Measurements from ENCODE around the gene SHOX. TPM values are rescaled to one million over a fixed set of nuclear protein-coding genes. Genes with fewer than 3 reads are reported as not detected.

The SHOX gene
- total RNA-seq, 1 experiment from 2014 or later = not detected

- H2AFZ ChIP-seq = no peak overlapping the region
- BruUV-seq (replicated peaks) = no TSS peak
- no peak for DNase-seq
- H3F3A ChIP-seq (ENCODE audit: insufficient read depth, low read depth) = no peaks in the 10 kb centered on the region
- no peaks in the 10 kb centered on the region for H4K20me1 ChIP-seq (ENCODE audit: insufficient read depth)
- H3K79me2 ChIP-seq (ENCODE audit: low read depth) = no peaks in the 10 kb centered on the region
- no peak for TF ChIP-seq EZH2 (IDR thresholded peaks at IDR 0.05; ENCODE audit: low read depth)
- TF ChIP-seq, protein P1, sequence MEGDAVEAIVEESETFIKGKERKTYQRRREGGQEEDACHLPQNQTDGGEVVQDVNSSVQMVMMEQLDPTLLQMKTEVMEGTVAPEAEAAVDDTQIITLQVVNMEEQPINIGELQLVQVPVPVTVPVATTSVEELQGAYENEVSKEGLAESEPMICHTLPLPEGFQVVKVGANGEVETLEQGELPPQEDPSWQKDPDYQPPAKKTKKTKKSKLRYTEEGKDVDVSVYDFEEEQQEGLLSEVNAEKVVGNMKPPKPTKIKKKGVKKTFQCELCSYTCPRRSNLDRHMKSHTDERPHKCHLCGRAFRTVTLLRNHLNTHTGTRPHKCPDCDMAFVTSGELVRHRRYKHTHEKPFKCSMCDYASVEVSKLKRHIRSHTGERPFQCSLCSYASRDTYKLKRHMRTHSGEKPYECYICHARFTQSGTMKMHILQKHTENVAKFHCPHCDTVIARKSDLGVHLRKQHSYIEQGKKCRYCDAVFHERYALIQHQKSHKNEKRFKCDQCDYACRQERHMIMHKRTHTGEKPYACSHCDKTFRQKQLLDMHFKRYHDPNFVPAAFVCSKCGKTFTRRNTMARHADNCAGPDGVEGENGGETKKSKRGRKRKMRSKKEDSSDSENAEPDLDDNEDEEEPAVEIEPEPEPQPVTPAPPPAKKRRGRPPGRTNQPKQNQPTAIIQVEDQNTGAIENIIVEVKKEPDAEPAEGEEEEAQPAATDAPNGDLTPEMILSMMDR (conservative IDR thresholded peaks at IDR 0.05) = no peak
- H3K9me2 ChIP-seq (ENCODE audit: insufficient read depth) = no peaks in the 10 kb centered on the region
- H3K4me1 ChIP-seq (replicated peaks; ENCODE audit: insufficient read depth) = no peaks in the 10 kb centered on the region
- no peaks in the 10 kb centered on the region for H3K9me3 ChIP-seq (ENCODE audit: insufficient read depth, low read depth)
- H3K4me2 ChIP-seq = no peak overlapping the region
- POLR2A ChIA-PET (ENCODE audit: unreplicated experiment) = no interaction called here
- H3K27me3 ChIP-seq (ENCODE audit: insufficient read depth, low read depth) = peaks cover 4% of the 10 kb centered on the region
- CTCF ChIA-PET = no interaction called here
- H3K4me3 ChIP-seq = no peak overlapping the region
- intact Hi-C loops (cut with micrococcal nuclease; ENCODE audit: unreplicated experiment) = no loop called here
- no peaks in the 10 kb centered on the region for H3K36me3 ChIP-seq (ENCODE audit: low read depth)
- no peak overlapping the region for H3K27ac ChIP-seq
Measured at GRCh38 chrX:646796-647195, 16.2 kb downstream of the SHOX start.

DNA sequence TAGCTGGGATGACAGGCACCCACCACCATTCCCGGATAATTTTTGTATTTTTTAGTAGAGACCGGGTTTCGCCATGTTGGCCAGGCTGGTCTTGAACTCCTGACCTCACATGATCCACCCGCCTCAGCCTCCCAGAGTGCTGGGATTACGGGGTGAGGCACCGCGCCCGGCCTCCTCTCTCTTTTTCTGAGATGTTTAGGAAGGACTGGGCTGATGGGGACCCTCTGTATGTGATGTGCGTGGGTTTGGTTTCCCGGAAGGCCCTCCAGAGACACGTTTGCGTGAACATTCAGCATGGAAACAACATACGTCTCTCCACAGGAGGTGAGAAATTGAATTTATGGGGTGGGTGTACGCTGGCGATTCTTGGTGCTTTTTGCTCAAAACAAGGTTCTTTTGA lies 18.6 kb downstream of the SHOX start:
- POLR2A ChIA-PET (ENCODE audit: unreplicated experiment) = no interaction called here
- H4K20me1 ChIP-seq (ENCODE audit: insufficient read depth) = no peaks in the 10 kb centered on the region
- no peak overlapping the region for H3K27ac ChIP-seq
- peaks cover 11% of the 10 kb centered on the region for H3K27me3 ChIP-seq (ENCODE audit: insufficient read depth, low read depth)
- no peaks in the 10 kb centered on the region for H3K79me2 ChIP-seq (ENCODE audit: low read depth)
- DNase-seq = no peak
- H3K4me2 ChIP-seq = no peak overlapping the region
- H3K9me2 ChIP-seq (ENCODE audit: insufficient read depth) = no peaks in the 10 kb centered on the region
- H3K4me1 ChIP-seq (replicated peaks; ENCODE audit: insufficient read depth) = no peaks in the 10 kb centered on the region
- TF ChIP-seq, protein P1 (conservative IDR thresholded peaks at IDR 0.05) = no peak
- no peaks in the 10 kb centered on the region for H3K9me3 ChIP-seq (ENCODE audit: insufficient read depth, low read depth)
- no peaks in the 10 kb centered on the region for H3F3A ChIP-seq (ENCODE audit: insufficient read depth, low read depth)
- no peaks in the 10 kb centered on the region for H3K36me3 ChIP-seq (ENCODE audit: low read depth)
- intact Hi-C loops (cut with micrococcal nuclease; ENCODE audit: unreplicated experiment) = no loop called here
- no peak overlapping the region for H2AFZ ChIP-seq
- no peak overlapping the region for H3K4me3 ChIP-seq
- no TSS peak for BruUV-seq (replicated peaks)
- CTCF ChIA-PET = no interaction called here

GRCh38 chrX:650324-650723 lies 19.7 kb downstream of the SHOX start:
- no peak for DNase-seq
- Histone ChIP-seq H2AFZ (no peak overlapping the region), H3F3A (ENCODE audit: insufficient read depth, low read depth) (no peaks in the 10 kb centered on the region), H3K9me2 (ENCODE audit: insufficient read depth) (no peaks in the 10 kb centered on the region), H3K79me2 (ENCODE audit: low read depth) (no peaks in the 10 kb centered on the region), H3K4me1 (replicated peaks; ENCODE audit: insufficient read depth) (no peaks in the 10 kb centered on the region), H3K9me3 (ENCODE audit: insufficient read depth, low read depth) (no peaks in the 10 kb centered on the region), H3K4me2 (no peak overlapping the region), H3K27me3 (ENCODE audit: insufficient read depth, low read depth) (peaks cover 11% of the 10 kb centered on the region), H3K4me3 (no peak overlapping the region), H3K27ac (no peak overlapping the region), H4K20me1 (ENCODE audit: insufficient read depth) (no peaks in the 10 kb centered on the region), H3K36me3 (ENCODE audit: low read depth) (no peaks in the 10 kb centered on the region)
- POLR2A ChIA-PET (ENCODE audit: unreplicated experiment) = no interaction called here
- intact Hi-C loops (cut with micrococcal nuclease; ENCODE audit: unreplicated experiment) = no loop called here
- CTCF ChIA-PET = no interaction called here
- TF ChIP-seq, protein P1 (conservative IDR thresholded peaks at IDR 0.05) = no peak
- no peak for TF ChIP-seq EZH2 (IDR thresholded peaks at IDR 0.05; ENCODE audit: low read depth)
- no TSS peak for BruUV-seq (replicated peaks)
